IMR-90 (cell line): ENCODE measurements around the gene DHDH. TPM values are rescaled to one million over a fixed set of nuclear protein-coding genes. Genes with fewer than 3 reads are reported as not detected.

Experiments used
- ATAC-seq: fragments of 200-7000 bp; cut with Tn5 transposase; 2 replicates; pipeline ENCODE4 v1.9.1; 2020; ENCODE audit warnings: low read depth, mild to moderate bottlenecking, moderate library complexity
- BruUV-seq: library from RNA; stranded (reverse); fragments of 400-500 nt; replicated peaks from 2 replicates; lab custom pipeline; 2021; lab: Mats Ljungman, UMichigan
- CTCF ChIA-PET: fragments of 300-600 bp; formaldehyde crosslinking; extraction: SDS; loops from one replicate; lab custom pipeline; 2021; ENCODE audit warnings: antibody characterized with exemption; lab: Yijun Ruan, JAX
- POLR2A ChIA-PET: fragments of 300-600 bp; sonication (Branson Sonifier 250); formaldehyde crosslinking; loops from one replicate; lab custom pipeline; 2022; ENCODE audit warnings: antibody characterized with exemption; ENCODE audit not compliant: unreplicated experiment; lab: Charles Lee
- DNase-seq: peaks from one replicate; pipeline ENCODE4 v3.0.0; 2013
- H2AFZ ChIP-seq: replicated peaks from 2 replicates; pipeline ENCODE3; 2013; ENCODE audit warnings: low read length, mild to moderate bottlenecking; ENCODE audit not compliant: poor library complexity
- H2AK5ac ChIP-seq: 2 replicates; pipeline ENCODE4 v1.6.1; 2013; ENCODE audit warnings: low read depth, low read length, inconsistent platforms
- H2AK9ac ChIP-seq: replicated peaks from 2 replicates; pipeline ENCODE3; 2013; ENCODE audit warnings: mild to moderate bottlenecking, low read depth, low read length, moderate library complexity; ENCODE audit not compliant: poor library complexity
- H2BK120ac ChIP-seq: 2 replicates; pipeline ENCODE4 v1.6.1; 2013; ENCODE audit warnings: low read depth, low read length, inconsistent platforms
- H2BK15ac ChIP-seq: 3 replicates; pipeline ENCODE4 v1.6.1; 2013; ENCODE audit warnings: low read depth, low read length, inconsistent platforms
- H2BK20ac ChIP-seq: 2 replicates; pipeline ENCODE4 v1.6.1; 2013; ENCODE audit warnings: low read depth, mild to moderate bottlenecking, inconsistent platforms, low read length, moderate library complexity
- H2BK5ac ChIP-seq: 2 replicates; pipeline ENCODE4 v1.6.1; 2013; ENCODE audit warnings: mild to moderate bottlenecking, low read depth, low read length, inconsistent platforms; ENCODE audit not compliant: poor library complexity, severe bottlenecking
- H3K14ac ChIP-seq: replicated peaks from 2 replicates; pipeline ENCODE4 v1.6.1; 2013; ENCODE audit warnings: low read depth, low read length, inconsistent platforms
- H3K18ac ChIP-seq: 2 replicates; pipeline ENCODE4 v1.6.1; 2013; ENCODE audit warnings: low read depth, low read length, control low read depth
- H3K23ac ChIP-seq: 2 replicates; pipeline ENCODE4 v1.6.1; 2013; ENCODE audit warnings: low read depth, low read length, inconsistent platforms
- H3K27ac ChIP-seq: 2 replicates; pipeline ENCODE4 v1.5.1; 2013; ENCODE audit warnings: mild to moderate bottlenecking, control low read depth, low read length; ENCODE audit not compliant: insufficient read depth
- H3K27me3 ChIP-seq: 2 replicates; pipeline ENCODE4 v1.6.1; 2013; ENCODE audit warnings: low read length; ENCODE audit not compliant: control insufficient read depth, insufficient read depth
- H3K36me3 ChIP-seq: 2 replicates; pipeline ENCODE4 v1.6.1; 2013; ENCODE audit warnings: low read length, mixed read lengths; ENCODE audit not compliant: control insufficient read depth, insufficient read depth
- H3K4ac ChIP-seq: 2 replicates; pipeline ENCODE4 v1.6.1; 2013; ENCODE audit warnings: low read depth, low read length, inconsistent platforms
- H3K4me1 ChIP-seq: 2 replicates; pipeline ENCODE4 v1.6.1; 2013; ENCODE audit warnings: low read length, mixed read lengths; ENCODE audit not compliant: control insufficient read depth, insufficient read depth
- H3K4me2 ChIP-seq: 2 replicates; pipeline ENCODE4 v1.6.1; 2013; ENCODE audit warnings: low read depth, mild to moderate bottlenecking, control low read depth, low read length, moderate library complexity
- H3K4me3 ChIP-seq: 2 replicates; pipeline ENCODE4 v1.5.1; 2013; ENCODE audit warnings: low read depth, mild to moderate bottlenecking, control low read depth, low read length, moderate library complexity; ENCODE audit not compliant: insufficient read depth
- H3K56ac ChIP-seq: 2 replicates; pipeline ENCODE4 v1.6.1; 2013; ENCODE audit warnings: low read length, inconsistent platforms; ENCODE audit not compliant: insufficient read depth; ENCODE audit errors: extremely low read depth
- H3K79me1 ChIP-seq, 2 experiments: 2 replicates each; pipeline ENCODE4 v1.6.1; 2013; ENCODE audit warnings: low read length in 2 of 2, inconsistent platforms in 1 of 2, low read depth in 1 of 2
- H3K9ac ChIP-seq: 2 replicates; pipeline ENCODE4 v1.6.1; 2013; ENCODE audit warnings: low read depth, low read length, control low read depth
- H3K9me1 ChIP-seq: 2 replicates; pipeline ENCODE4 v1.6.1; 2013; ENCODE audit warnings: low read length, inconsistent platforms; ENCODE audit not compliant: insufficient read depth
- H3K9me3 ChIP-seq: 2 replicates; pipeline ENCODE4 v1.6.1; 2013; ENCODE audit warnings: low read length; ENCODE audit not compliant: control insufficient read depth, insufficient read depth
- H4K20me1 ChIP-seq: 2 replicates; pipeline ENCODE4 v1.6.1; 2013; ENCODE audit warnings: low read length, inconsistent platforms; ENCODE audit not compliant: insufficient read depth
- H4K5ac ChIP-seq: 2 replicates; pipeline ENCODE4 v1.6.1; 2013; ENCODE audit warnings: mild to moderate bottlenecking, low read depth, low read length, control low read depth
- H4K8ac ChIP-seq, 2 experiments: 2 replicates each; pipeline ENCODE4 v1.6.1; 2013; ENCODE audit warnings: low read depth in 2 of 2, low read length in 2 of 2, control low read depth in 1 of 2, inconsistent platforms in 1 of 2
- H4K91ac ChIP-seq: 2 replicates; pipeline ENCODE4 v1.6.1; 2013; ENCODE audit warnings: low read depth, low read length, inconsistent platforms; ENCODE audit not compliant: insufficient read depth
- BHLHE40 ChIP-seq: fragments of 150-350 bp; IDR thresholded peaks from 2 replicates; pipeline ENCODE4 v1.6.1; 2016; ENCODE audit warnings: mild to moderate bottlenecking, low read depth, low read length
- ELK1 ChIP-seq: fragments of 150-350 bp; IDR thresholded peaks from 2 replicates; pipeline ENCODE4 v1.6.1; 2016; ENCODE audit warnings: low read depth, mild to moderate bottlenecking, low read length, moderate library complexity, borderline replicate concordance
- MXI1 ChIP-seq: IDR thresholded peaks from 2 replicates; pipeline ENCODE4 v1.6.1; 2012; ENCODE audit warnings: low read depth, mild to moderate bottlenecking, low read length, moderate library complexity, borderline replicate concordance
- RFX5 ChIP-seq: IDR thresholded peaks from 2 replicates; pipeline ENCODE4 v1.8.0; 2012; ENCODE audit warnings: low read depth, mild to moderate bottlenecking, low read length, moderate library complexity
- USF2 ChIP-seq: fragments of 150-350 bp; IDR thresholded peaks from 2 replicates; pipeline ENCODE4 v1.6.1; 2017; ENCODE audit warnings: mild to moderate bottlenecking, antibody characterized with exemption, low read length, low read depth
- WGBS, 2 experiments: methylation state at CpG; one replicate each; pipeline versions ENCODE4 v1.1.5 to v1.1.7; 2013; ENCODE audit warnings: missing lambda C conversion rate in 2 of 2; ENCODE audit not compliant: insufficient read length in 1 of 2; ENCODE audit errors: extremely low coverage in 2 of 2; 5-methylcytosine and 5-hydroxymethylcytosine counted together
- dilution Hi-C: fragments of 300-500 bp; cut with HindIII; formaldehyde crosslinking; loops from one replicate; pipeline ENCODE4 v1.14.3; 2018; ENCODE audit warnings: low sequenced_read_pairs; ENCODE audit not compliant: unreplicated experiment
- in situ Hi-C: fragments of 300-500 bp; cut with MboI; formaldehyde crosslinking; loops from 3 replicates; pipeline ENCODE4 v1.14.3; 2019; ENCODE audit warnings: low sequenced_read_pairs, inconsistent platforms, mixed read lengths
- intact Hi-C: fragments of 100-400 bp; cut with micrococcal nuclease; formaldehyde crosslinking; loops from 2 replicates; pipeline ENCODE4 v1.10.0; 2022
- polyA plus RNA-seq, 3 experiments: library from polyadenylated mRNA; depleted of rRNA; stranded (reverse); fragments of >200 nt; gene quantifications; 2 replicates each; pipeline ENCODE4 v1.2.3, GENCODE V29; 2012; ENCODE audit warnings: low replicate concordance in 1 of 3
- total RNA-seq: library from RNA; depleted of rRNA; stranded (reverse); fragments of >200 nt; gene quantifications from 2 replicates; pipeline ENCODE4 v1.2.3, GENCODE V29; 2012

DHDH gene
- total and polyA plus RNA-seq, 2 of the 4 experiments (the other 2 are of a cell fraction), result 0.36 to 0.53 TPM

DNA sequence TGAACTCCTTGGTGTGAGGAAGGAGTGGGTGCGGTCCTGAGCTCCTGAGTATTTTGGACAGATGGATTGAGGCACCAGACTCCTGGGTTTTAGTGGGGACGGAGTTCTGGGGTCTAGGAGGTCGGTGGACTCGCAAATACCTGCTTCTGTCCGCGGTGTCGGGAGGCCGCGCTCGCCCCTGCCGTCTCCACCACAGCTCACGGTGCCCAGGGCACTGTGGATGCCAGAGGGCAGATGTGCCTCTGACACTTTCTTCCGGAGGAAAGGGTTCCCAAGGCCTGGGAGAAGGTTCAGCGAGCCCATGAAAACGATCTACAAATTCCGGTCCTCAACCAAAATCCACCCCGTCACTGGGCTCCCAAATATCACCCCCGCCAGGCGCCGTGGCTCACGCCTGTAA, 38.3 kb upstream of the DHDH start:
- POLR2A ChIA-PET, result no interaction called here
- intact Hi-C loops, result no loop called here

More for the DNA sequence above, 38.3 kb upstream of the DHDH start:
- Histone ChIP-seq H3K36me3 (no peaks in the 10 kb centered on the region), H3K4me2 (no peak overlapping the region), H3K4ac (no peak overlapping the region), H2BK5ac (no peak overlapping the region), H2AFZ (peak overlapping the region; percentile 63), H3K9me1 (no peaks in the 10 kb centered on the region), H2BK120ac (no peak overlapping the region), H3K27ac (no peak overlapping the region), H3K79me1 (peaks cover 0 to under 1% of the 10 kb centered on the region in 2 experiments; a peak in 2 of 4 replicates), H4K8ac (no peak overlapping the region), H3K27me3 (0 out of 2 replicates have a peak, but pooled peaks cover 2% of the 10 kb centered on the region), H4K5ac (no peak overlapping the region), H2AK9ac (peak overlapping the region; percentile 23), H4K20me1 (no peaks in the 10 kb centered on the region), H4K91ac (no peak overlapping the region), H2AK5ac (no peak overlapping the region), H3K14ac (no peak overlapping the region), H3K56ac (0 out of 2 replicates have a peak overlapping the region, but pooled peaks have one; percentile 13), H3K4me1 (no peaks in the 10 kb centered on the region), H3K23ac (no peak overlapping the region), H2BK20ac (no peak overlapping the region), H3K4me3 (no peak overlapping the region), H3K9me3 (no peaks in the 10 kb centered on the region), H3K9ac (no peak overlapping the region), H3K18ac (no peak overlapping the region), H2BK15ac (no peak overlapping the region)
- DNase-seq (no peak), ATAC-seq (no peak)
- dilution Hi-C loops, result no loop called here
- no TSS peak for BruUV-seq
- in situ Hi-C loops, result no loop called here
- no peak for TF ChIP-seq BHLHE40
- TF ChIP-seq ELK1, result no peak
- TF ChIP-seq MXI1, result no peak
- no peak for TF ChIP-seq RFX5
- TF ChIP-seq USF2, result no peak
- WGBS, 2 experiments, result 67% methylated on average over 12 of the region's 21 CpGs; no CpG with 5 or more reads in 1 of the 2 experiments
- CTCF ChIA-PET, result no interaction called here
